Measurements from ENCODE around the gene SF1. TPM values are rescaled to one million over a fixed set of nuclear protein-coding genes. Genes with fewer than 3 reads are reported as not detected.

SF1 gene
- total and polyA plus RNA-seq, 2 of the 8 experiments (the other 6 are each of a cell fraction or from before 2014, with no cell fraction given): 72.7 to 353 TPM

- peak overlapping the region; percentile 61 for H4K5ac ChIP-seq (ENCODE audit: insufficient read length, low read depth, low read length)
- H3K14ac ChIP-seq (ENCODE audit: insufficient read length): no peak overlapping the region
- peaks cover 31 to 56% (median 45%) of the 10 kb centered on the region in 4 experiments for H3K36me3 ChIP-seq (ENCODE audit: control insufficient read depth in 2 of 4, insufficient read depth in 4 of 4, low read length in 3 of 4)
- H3K56ac ChIP-seq (replicated peaks; ENCODE audit: insufficient read length, low read depth, low read length): no peak overlapping the region
- no peak overlapping the region for H2BK15ac ChIP-seq (ENCODE audit: low read length)
- H4K8ac ChIP-seq (ENCODE audit: extremely low read depth, insufficient read depth, low read length): no peak overlapping the region
- no peak overlapping the region for H2AFZ ChIP-seq (ENCODE audit: low read length)
- H2BK120ac ChIP-seq (replicated peaks; ENCODE audit: low read depth, low read length): no peak overlapping the region
- no peak overlapping the region for H2AK5ac ChIP-seq (ENCODE audit: low read depth, low read length)
- FAIRE-seq (no peak), DNase-seq (ENCODE audit: low read depth in 1 of 2, low spot score in 2 of 2) (no peak)
- H2BK20ac ChIP-seq (ENCODE audit: low read length): no peak overlapping the region
- ChIA-PET CTCF (ENCODE audit: partially characterized antibody) (interaction anchor here (0.7 to 23.6 kb wide), 5 partner anchors 10 to 65 kb away, joined by 3 to 376 read pairs (median 3); partner anchors contain the start of gene RASGRP2), POLR2A (ENCODE audit: partially characterized antibody) (interaction anchor here (0.6 to 42.9 kb wide), 9 partner anchors 2 to 358 kb away, joined by 3 to 1087 read pairs (median 4); partner anchors contain the start of genes FAU, MRPL49, PYGM and RASGRP2)
- H3K79me1 ChIP-seq (ENCODE audit: low read depth, low read length): peaks cover 3% of the 10 kb centered on the region
- H3K9ac ChIP-seq (replicated peaks in 1 of 4; ENCODE audit: extremely low read depth in 1 of 4, low read depth in 3 of 4, low read length in 3 of 4): no peak overlapping the region; a peak in 1 of 7 replicates
- peak overlapping the region; percentile 92 for H3K18ac ChIP-seq (ENCODE audit: extremely low read depth, low read length)
- H4K91ac ChIP-seq (replicated peaks; ENCODE audit: insufficient read length, low read length): peak overlapping the region; percentile 67
- no peaks in the 10 kb centered on the region for H3K9me3 ChIP-seq (ENCODE audit: insufficient read depth in 2 of 2, low read depth in 1 of 2, low read length in 1 of 2)
- H3K23ac ChIP-seq (ENCODE audit: insufficient read length): no peak overlapping the region
- H3K23me2 ChIP-seq (ENCODE audit: low read depth, low read length): no peaks in the 10 kb centered on the region
- H4K20me1 ChIP-seq (replicated peaks in 1 of 2; ENCODE audit: control insufficient read depth in 1 of 2, insufficient read depth in 2 of 2, low read length in 2 of 2): peaks cover 17 to 21% of the 10 kb centered on the region in 2 experiments
- no peak overlapping the region for H3K4ac ChIP-seq (replicated peaks; ENCODE audit: insufficient read length, low read depth, low read length)
- peaks cover 0 to 14% of the 10 kb centered on the region in 2 experiments; a peak in 1 of 4 replicates for H3K79me2 ChIP-seq (ENCODE audit: control insufficient read depth in 1 of 2, insufficient read depth in 2 of 2, low read length in 2 of 2)
- H2BK12ac ChIP-seq (ENCODE audit: low read depth, low read length): peak overlapping the region; percentile 72; the same call in 1 of the 2 replicates
- WGBS, 2 experiments (ENCODE audit: extremely low coverage in 1 of 2, insufficient coverage in 1 of 2, insufficient read length in 1 of 2, insufficient replicate concordance in 2 of 2, low coverage in 1 of 2, low lambda C conversion rate in 2 of 2, missing lambda C conversion rate in 1 of 2): 74% methylated on average over 11 of the region's 11 CpGs; no CpG with 5 or more reads in 1 of the 2 experiments
- H3K27me3 ChIP-seq (replicated peaks in 1 of 4; ENCODE audit: control insufficient read depth in 3 of 4, extremely low read depth in 1 of 4, insufficient read depth in 3 of 4, low read length in 3 of 4): no peaks in the 10 kb centered on the region
- peak overlapping the region; percentile 56 to 70 for H3K4me2 ChIP-seq (ENCODE audit: insufficient read depth in 1 of 2, low read depth in 2 of 2, low read length in 2 of 2)
- peak overlapping the region; percentile 86 for H3K27ac ChIP-seq (ENCODE audit: low read depth, low read length)
- no peak overlapping the region; a peak in 1 of 8 replicates for H3K4me3 ChIP-seq (ENCODE audit: extremely low read depth in 1 of 4, insufficient read depth in 2 of 4, low read depth in 3 of 4, low read length in 4 of 4)
- H2BK5ac ChIP-seq (ENCODE audit: low read depth, low read length): peak overlapping the region; percentile 100; the same call in 1 of the 2 replicates
- peaks cover 26 to 71% (median 61%) of the 10 kb centered on the region in 4 experiments for H3K4me1 ChIP-seq (replicated peaks in 1 of 4; ENCODE audit: control insufficient read depth in 3 of 4, insufficient read depth in 4 of 4, low read length in 3 of 4)
- TF ChIP-seq JUN (IDR thresholded peaks at IDR 0.05; ENCODE audit: low read depth, low read length) (no peak), CEBPB (IDR thresholded peaks at IDR 0.05; ENCODE audit: low read depth, low read length) (no peak), EP300 (IDR thresholded peaks at IDR 0.05; ENCODE audit: borderline replicate concordance in 1 of 2, low read depth in 2 of 2, low read length in 2 of 2) (no peak), CHD2 (IDR thresholded peaks at IDR 0.05; ENCODE audit: low read length) (no peak), SIRT6 (IDR thresholded peaks at IDR 0.05; ENCODE audit: low read length) (no peak), YY1 (IDR thresholded peaks at IDR 0.05; ENCODE audit: low read depth, low read length) (no peak), TBP (IDR thresholded peaks at IDR 0.05; ENCODE audit: low read depth, low read length) (no peak), EGR1 (IDR thresholded peaks at IDR 0.05; ENCODE audit: borderline replicate concordance, low read depth, low read length) (no peak), CTBP2 (IDR thresholded peaks at IDR 0.05; ENCODE audit: borderline replicate concordance, insufficient read depth, insufficient read length, low read length) (no peak), SIX5 (IDR thresholded peaks at IDR 0.05; ENCODE audit: low read depth, low read length) (no peak), HDAC6 (IDR thresholded peaks at IDR 0.05; ENCODE audit: low read depth, low read length) (no peak), KDM4A (IDR thresholded peaks at IDR 0.05; ENCODE audit: low read depth, low read length, severe bottlenecking) (no peak), EZH2 (IDR thresholded peaks at IDR 0.05; ENCODE audit: low read depth, low read length, severe bottlenecking) (no peak)
These were observed 14.2 kb downstream of the SF1 start for GRCh38 chr11:64764040-64764611.

All from H1 (cell line).